ENCODE measurements around the gene RNF181.

Gene RNF181

DNA sequence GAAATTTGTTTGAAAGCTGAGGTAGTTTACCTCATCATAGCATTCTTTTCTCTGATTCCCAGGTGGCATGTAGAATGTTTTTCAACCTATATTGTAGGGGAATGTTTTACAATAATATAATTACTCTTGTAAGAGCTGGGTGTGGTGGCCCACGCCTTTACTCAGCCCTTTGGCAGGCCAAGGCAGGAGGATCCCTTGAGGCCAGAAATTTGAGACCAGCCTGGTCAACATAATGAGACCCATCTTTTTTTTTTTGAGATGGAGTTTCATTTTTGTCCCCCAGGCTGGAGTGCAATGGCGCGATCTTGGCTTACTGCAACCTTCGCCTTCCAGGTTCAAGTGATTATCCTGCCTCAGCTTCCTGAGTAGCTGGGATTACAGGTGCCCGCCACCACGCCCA, 24.1 kb downstream of the RNF181 start:
- no peak for TF ChIP-seq CTCF (IDR thresholded peaks at IDR 0.05; ENCODE audit: low read depth, low read length)
- no peak overlapping the region for H3K4me3 ChIP-seq (ENCODE audit: low read depth, low read length)

GRCh38 chr2:85621338-85621737, 25.8 kb downstream of the RNF181 start:
- no peak for TF ChIP-seq CTCF (IDR thresholded peaks at IDR 0.05; ENCODE audit: low read depth, low read length)
- no peak overlapping the region for H3K4me3 ChIP-seq (ENCODE audit: low read depth, low read length)

DNA sequence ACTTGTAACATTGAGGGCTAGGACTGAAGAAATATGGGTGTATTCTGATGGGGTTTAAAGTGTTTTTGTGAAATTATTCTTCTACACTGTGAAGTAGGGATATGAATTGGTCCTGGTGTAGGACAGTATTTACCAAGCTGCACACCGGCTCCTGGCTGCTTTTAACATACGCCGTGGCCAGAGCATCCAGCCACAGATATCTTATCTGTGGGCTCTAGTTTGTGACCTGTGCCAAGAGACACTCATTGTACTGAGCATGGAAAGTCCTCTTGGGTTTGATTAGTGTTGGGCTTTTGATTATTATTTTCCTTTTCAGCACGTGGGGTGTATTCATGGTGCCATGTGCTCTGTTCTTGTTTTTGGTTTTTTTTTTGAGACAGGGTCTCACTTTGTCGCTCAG, 28.4 kb downstream of the RNF181 start:
- no peak for TF ChIP-seq CTCF (IDR thresholded peaks at IDR 0.05; ENCODE audit: low read depth, low read length)

DNA sequence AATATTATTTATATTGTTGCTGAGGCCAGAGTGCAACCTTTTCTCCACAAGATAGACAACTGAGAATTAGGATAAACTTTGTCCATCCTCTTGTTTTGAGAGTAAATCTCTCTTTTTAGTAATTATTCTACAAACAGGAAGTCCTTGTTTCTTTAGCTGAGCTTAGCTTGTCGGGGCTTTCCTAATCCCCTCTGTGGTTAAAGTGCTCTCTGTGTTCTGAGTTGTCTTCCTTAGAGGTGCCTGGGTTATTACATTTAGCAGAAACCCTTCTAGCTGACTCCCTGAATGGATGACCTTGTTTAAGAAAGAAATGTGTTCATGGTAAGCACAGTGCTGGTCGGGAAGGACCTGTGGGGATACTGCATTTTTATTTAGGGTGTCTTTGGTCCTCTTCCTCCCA, 33.1 kb downstream of the RNF181 start:
- TF ChIP-seq CTCF (IDR thresholded peaks at IDR 0.05; ENCODE audit: low read depth, low read length), result no peak
- H3K4me3 ChIP-seq (ENCODE audit: low read depth, low read length), result no peak overlapping the region

More for the DNA sequence above, 28.4 kb downstream of the RNF181 start:
- H3K4me3 ChIP-seq (ENCODE audit: low read depth, low read length), result no peak overlapping the region

DNA sequence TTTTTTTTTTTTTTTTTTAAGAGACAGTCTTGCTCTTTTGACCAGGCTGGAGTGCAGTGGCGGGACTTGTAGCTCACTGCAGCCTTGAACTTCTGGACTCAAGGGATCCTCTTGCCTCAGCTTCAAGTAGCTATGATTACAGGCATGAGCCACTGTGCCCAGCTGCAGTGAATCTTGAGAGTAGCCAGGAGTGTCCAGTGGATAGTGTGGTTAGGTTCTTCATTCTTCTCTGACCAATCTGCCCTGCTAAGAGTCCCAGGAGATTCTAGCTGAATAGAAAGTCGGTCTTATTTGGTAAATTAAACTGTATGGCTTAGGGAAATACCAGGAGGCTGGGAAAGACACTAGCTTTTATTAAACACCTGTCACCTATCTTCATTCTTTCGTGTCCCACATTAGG, 35.8 kb downstream of the RNF181 start:
- no peak for TF ChIP-seq CTCF (IDR thresholded peaks at IDR 0.05; ENCODE audit: low read depth, low read length)

GRCh38 chr2:85635011-85635410, 39.5 kb downstream of the RNF181 start:
- no peak overlapping the region for H3K4me3 ChIP-seq (ENCODE audit: low read depth, low read length)
- no peak for TF ChIP-seq CTCF (IDR thresholded peaks at IDR 0.05; ENCODE audit: low read depth, low read length)

More for the DNA sequence above, 35.8 kb downstream of the RNF181 start:
- H3K4me3 ChIP-seq (ENCODE audit: low read depth, low read length), result no peak overlapping the region

GRCh38 chr2:85635636-85636035, 40.1 kb downstream of the RNF181 start:
- no peak overlapping the region for H3K4me3 ChIP-seq (ENCODE audit: low read depth, low read length)
- TF ChIP-seq CTCF (IDR thresholded peaks at IDR 0.05; ENCODE audit: low read depth, low read length), result no peak

All from WI38 (cell line).